GM12878 (cell line): Measurements from ENCODE around the gene TRAF3. TPM values are rescaled to one million over a fixed set of nuclear protein-coding genes. Genes with fewer than 3 reads are reported as not detected.

Source experiments
- ATAC-seq: fragments of 200-7000 bp; cut with Tn5 transposase; 3 replicates; pipeline ENCODE4 v1.9.1; 2020; ENCODE audit warnings: mild to moderate bottlenecking, moderate library complexity
- BruUV-seq: library from RNA; stranded (reverse); fragments of 400-500 nt; replicated peaks from 2 replicates; lab custom pipeline; 2021; lab: Mats Ljungman, UMichigan
- CTCF ChIA-PET: fragments of 300-600 bp; sonication (Branson Sonifier 250); formaldehyde crosslinking; extraction: SDS; loops from one replicate; lab custom pipeline; 2021; ENCODE audit warnings: inconsistent platforms; lab: Yijun Ruan, JAX
- POLR2A ChIA-PET: fragments of 350-600 bp; formaldehyde crosslinking; extraction: SDS; loops from one replicate; lab custom pipeline; 2021; ENCODE audit warnings: inconsistent platforms; lab: Charles Lee
- RAD21 ChIA-PET: fragments of 300-600 bp; sonication (Branson Sonifier 250); formaldehyde crosslinking; loops from one replicate; lab custom pipeline; 2023; ENCODE audit warnings: antibody characterized with exemption; ENCODE audit not compliant: unreplicated experiment; lab: Charles Lee
- SMC1A ChIA-PET: fragments of 300-600 bp; sonication (Branson Sonifier 250); formaldehyde crosslinking; loops from one replicate; lab custom pipeline; 2023; ENCODE audit not compliant: unreplicated experiment, uncharacterized antibody; lab: Charles Lee
- DNase-seq: peaks from one replicate; pipeline ENCODE4 v3.0.0-alpha.2; 2011; ENCODE audit warnings: low read depth, low spot score
- FAIRE-seq: peaks from 3 replicates; lab custom pipeline; 2011; peaks lifted over from hg19 to GRCh38; lab: Jason Lieb, UNC
- H2AFZ ChIP-seq: 2 replicates; pipeline ENCODE4 v1.6.0; 2011; ENCODE audit warnings: low read depth, low read length, control low read depth; ENCODE audit not compliant: control insufficient read depth
- H3K27ac ChIP-seq: 2 replicates; pipeline ENCODE4 v1.5.1; 2011; ENCODE audit warnings: control low read depth; ENCODE audit not compliant: control insufficient read depth, insufficient read depth
- H3K27me3 ChIP-seq, 2 experiments: replicated peaks in 1 of 2; 2 replicates each; pipeline versions ENCODE4 v1.6.0 to v1.6.1; 2011; ENCODE audit warnings: low read length in 1 of 2; ENCODE audit not compliant: control insufficient read depth in 2 of 2, insufficient read depth in 2 of 2
- H3K36me3 ChIP-seq, 2 experiments: 2 replicates each; pipeline ENCODE4 v1.5.1; 2011; ENCODE audit warnings: low read length in 1 of 2; ENCODE audit not compliant: control insufficient read depth in 2 of 2, insufficient read depth in 2 of 2
- H3K4me1 ChIP-seq: 2 replicates; pipeline ENCODE4 v1.6.1; 2011; ENCODE audit warnings: mild to moderate bottlenecking, low read length, moderate library complexity, mixed read lengths; ENCODE audit not compliant: control insufficient read depth, insufficient read depth
- H3K4me2 ChIP-seq: 2 replicates; pipeline ENCODE4 v1.6.0; 2011; ENCODE audit warnings: control low read depth; ENCODE audit not compliant: control insufficient read depth, insufficient read depth
- H3K4me3 ChIP-seq: fragments of 200-600 bp; sonication (generic); 2 replicates; pipeline ENCODE4 v1.5.1; 2016
- H3K79me2 ChIP-seq: 2 replicates; pipeline ENCODE4 v1.6.0; 2011; ENCODE audit warnings: low read length; ENCODE audit not compliant: control insufficient read depth, insufficient read depth
- H3K9ac ChIP-seq: 2 replicates; pipeline ENCODE4 v1.8.0; 2011; ENCODE audit warnings: low read length, control low read depth, mixed read lengths; ENCODE audit not compliant: control insufficient read depth, insufficient read depth
- H3K9me3 ChIP-seq: replicated peaks from 3 replicates; pipeline ENCODE4 v1.5.1; 2011; ENCODE audit warnings: mild to moderate bottlenecking, low read length; ENCODE audit not compliant: control insufficient read depth, insufficient read depth
- H4K20me1 ChIP-seq: 2 replicates; pipeline ENCODE4 v1.6.0; 2011; ENCODE audit not compliant: control insufficient read depth, insufficient read depth
- BRCA1 ChIP-seq: IDR thresholded peaks from 2 replicates; pipeline ENCODE4 v1.6.1; 2011; ENCODE audit warnings: low read depth, low read length, improper control_type of control experiment
- CBX3 ChIP-seq: fragments of 200-600 bp; sonication (generic); IDR thresholded peaks from 2 replicates; pipeline ENCODE4 v1.6.1; 2016; ENCODE audit warnings: low read depth, borderline replicate concordance
- HCFC1 ChIP-seq: fragments of 150-350 bp; IDR thresholded peaks from 2 replicates; pipeline ENCODE4 v1.6.1; 2014; ENCODE audit warnings: low read length
- MYC ChIP-seq: IDR thresholded peaks from 2 replicates; pipeline ENCODE4 v1.6.1; 2011; ENCODE audit warnings: mild to moderate bottlenecking, low read length, moderate library complexity, inconsistent platforms; ENCODE audit not compliant: insufficient read depth, insufficient replicate concordance, insufficient read length, severe bottlenecking
- PML ChIP-seq: IDR thresholded peaks from 2 replicates; pipeline ENCODE4 v1.6.1; 2012; ENCODE audit warnings: low read length, inconsistent platforms
- POU2F2 ChIP-seq: IDR thresholded peaks from 3 replicates; pipeline ENCODE4 v1.6.1; 2011; ENCODE audit warnings: low read depth, mild to moderate bottlenecking, low read length, borderline replicate concordance
- SIN3A ChIP-seq: IDR thresholded peaks from 2 replicates; pipeline ENCODE4 v1.6.1; 2012; ENCODE audit warnings: low read depth, low read length, improper control_type of control experiment
- SRF ChIP-seq, 2 experiments: IDR thresholded peaks; 2 replicates each; pipeline ENCODE4 v1.6.1; 2011; ENCODE audit warnings: low read depth in 2 of 2, low read length in 2 of 2, mild to moderate bottlenecking in 1 of 2, moderate library complexity in 1 of 2
- ZBED1 ChIP-seq: IDR thresholded peaks from 2 replicates; pipeline ENCODE4 v1.6.1; 2016; ENCODE audit warnings: borderline replicate concordance
- WGBS: methylation state at CpG from one replicate; pipeline ENCODE4 v1.1.6; 2016; ENCODE audit warnings: low lambda C conversion rate; ENCODE audit not compliant: insufficient replicate concordance, insufficient coverage; ENCODE audit errors: missing lambda C conversion rate; 5-methylcytosine and 5-hydroxymethylcytosine counted together
- in situ Hi-C: fragments of 300-500 bp; cut with MboI; formaldehyde crosslinking; loops from 9 replicates; pipeline ENCODE4 v1.14.3; 2018; ENCODE audit warnings: mixed read lengths
- intact Hi-C: fragments of 100-400 bp; cut with micrococcal nuclease; formaldehyde crosslinking; loops from one replicate; pipeline ENCODE4 v1.14.2; 2022; ENCODE audit not compliant: unreplicated experiment
- polyA plus RNA-seq, 11 experiments: library from polyadenylated mRNA; depleted of rRNA in 4 of 11; unstranded in 6 of 11; stranded (reverse) in 5 of 11; fragments of >200 nt; fragmentation: Nextera tagmentation in 4 of 11; fragmentation: Illumina TruSeq in 1 of 11; extraction: Ambion mirVana in 4 of 11; extraction: Trizol in 1 of 11; gene quantifications; 1 replicate in 1 of 11; 2 replicates in 10 of 11; pipeline versions ENCODE4 v1.2.1 to v1.2.3, GENCODE V29; 2011 to 2016; ENCODE audit warnings: inconsistent platforms in 2 of 11, missing spikeins in 2 of 11, low read depth in 1 of 11
- total RNA-seq, 4 experiments: library from RNA; depleted of rRNA in 3 of 4; stranded (reverse); fragments of >200 nt in 3 of 4; fragmentation: Illumina TruSeq in 1 of 4; extraction: Trizol in 1 of 4; gene quantifications; 2 replicates each; pipeline versions ENCODE4 v1.2.1 to v1.2.3, GENCODE V29; 2013 to 2021
- TF ChIP-seq, protein P1 (sequence below): fragments of 450-650 bp; IDR thresholded peaks from 2 replicates; pipeline ENCODE4 v1.6.1; 2016; ENCODE audit warnings: mild to moderate bottlenecking
- TF ChIP-seq, protein P2 (sequence below), 3 experiments: IDR thresholded peaks in 2 of 3; conservative IDR thresholded peaks in 1 of 3; 2 replicates each; pipeline ENCODE4 v1.5.1; 2011; ENCODE audit warnings: low read depth in 3 of 3, low read length in 3 of 3, mild to moderate bottlenecking in 3 of 3, control low read depth in 2 of 3, moderate library complexity in 2 of 3, inconsistent platforms in 1 of 3, mixed read lengths in 1 of 3; ENCODE audit not compliant: control insufficient read depth in 2 of 3, insufficient read depth in 1 of 3; ENCODE audit errors: extremely low read depth in 1 of 3

The TRAF3 gene
- total and polyA plus RNA-seq, 10 of the 15 experiments (the other 5 are each of a cell fraction or from before 2014, with no cell fraction given), result 3.0 to 70.1 (median 36.5) TPM

DNA sequence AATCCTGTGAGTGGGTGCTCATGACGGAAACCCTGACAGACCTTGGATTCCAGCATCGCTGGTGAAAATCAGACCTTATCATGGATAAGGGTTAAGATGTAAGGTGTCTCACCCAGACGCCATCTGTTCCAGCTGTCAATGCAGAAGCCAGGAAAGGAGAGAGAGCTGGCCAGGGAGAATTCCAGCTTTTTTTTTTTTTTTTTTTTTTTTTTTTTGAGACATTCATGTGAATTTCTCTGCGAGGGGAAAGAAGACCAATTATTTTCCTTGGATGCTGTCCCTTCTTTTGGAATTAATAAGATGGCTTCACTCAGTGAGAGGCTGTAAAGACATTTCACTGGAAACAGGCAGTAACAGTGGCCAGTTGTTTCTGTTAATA lies 1.8 kb downstream of the TRAF3 start:
- BruUV-seq, result no TSS peak
- intact Hi-C loops (loop anchor here (5.0 to 10.0 kb wide), 3 partner anchors 123 to 254 kb away; no protein-coding TSS in a partner anchor), in situ Hi-C loops (no loop called here)
- peak overlapping the region; percentile 98 for H3K27ac ChIP-seq
- TF ChIP-seq SIN3A (0 out of 2 replicates have a peak, but pooled peaks have one; percentile 55), CBX3 (no peak), SRF (IDR thresholded peaks at IDR 0.05; ENCODE audit: low read depth in 2 of 2, low read length in 2 of 2) (no peak), PML (0 out of 2 replicates have a peak, but pooled peaks have one; percentile 16)
- no peaks in the 10 kb centered on the region for H3K9me3 ChIP-seq
- ATAC-seq (no peak), DNase-seq (no peak), FAIRE-seq (no peak)
- no peaks in the 10 kb centered on the region; the same call in 1 of the 2 replicates for H4K20me1 ChIP-seq
- H3K4me3 ChIP-seq, result peak overlapping the region; percentile 90
- CTCF ChIA-PET, result interaction anchor here (0.9 to 9.0 kb wide), 5 partner anchors 19 to 138 kb away, joined by 3 to 83 read pairs (median 6); no protein-coding TSS in a partner anchor
- no peak overlapping the region for H2AFZ ChIP-seq
- peak overlapping the region; percentile 93 for H3K9ac ChIP-seq
- RAD21 ChIA-PET, result interaction anchor here (0.8 to 8.1 kb wide), 8 partner anchors 14 to 254 kb away, joined by 3 to 86 read pairs (median 4); no protein-coding TSS in a partner anchor
- H3K4me1 ChIP-seq, result peaks cover 37% of the 10 kb centered on the region
- no peaks in the 10 kb centered on the region for H3K27me3 ChIP-seq
- 3% methylated on average over 4 of the region's 4 CpGs for WGBS
- peaks cover 0 to 10% of the 10 kb centered on the region in 2 experiments; a peak in 1 of 4 replicates for H3K36me3 ChIP-seq
- peaks cover 75% of the 10 kb centered on the region for H3K79me2 ChIP-seq
- H3K4me2 ChIP-seq, result peak overlapping the region; percentile 92
- POLR2A ChIA-PET, result interaction anchor here (0.6 to 2.5 kb wide), 8 partner anchors 12 to 122 kb away, joined by 3 to 8 read pairs (median 5); no protein-coding TSS in a partner anchor
- SMC1A ChIA-PET, result interaction anchor here (0.6 to 3.1 kb wide), 9 partner anchors 11 to 122 kb away, joined by 3 to 18 read pairs (median 4); no protein-coding TSS in a partner anchor

DNA sequence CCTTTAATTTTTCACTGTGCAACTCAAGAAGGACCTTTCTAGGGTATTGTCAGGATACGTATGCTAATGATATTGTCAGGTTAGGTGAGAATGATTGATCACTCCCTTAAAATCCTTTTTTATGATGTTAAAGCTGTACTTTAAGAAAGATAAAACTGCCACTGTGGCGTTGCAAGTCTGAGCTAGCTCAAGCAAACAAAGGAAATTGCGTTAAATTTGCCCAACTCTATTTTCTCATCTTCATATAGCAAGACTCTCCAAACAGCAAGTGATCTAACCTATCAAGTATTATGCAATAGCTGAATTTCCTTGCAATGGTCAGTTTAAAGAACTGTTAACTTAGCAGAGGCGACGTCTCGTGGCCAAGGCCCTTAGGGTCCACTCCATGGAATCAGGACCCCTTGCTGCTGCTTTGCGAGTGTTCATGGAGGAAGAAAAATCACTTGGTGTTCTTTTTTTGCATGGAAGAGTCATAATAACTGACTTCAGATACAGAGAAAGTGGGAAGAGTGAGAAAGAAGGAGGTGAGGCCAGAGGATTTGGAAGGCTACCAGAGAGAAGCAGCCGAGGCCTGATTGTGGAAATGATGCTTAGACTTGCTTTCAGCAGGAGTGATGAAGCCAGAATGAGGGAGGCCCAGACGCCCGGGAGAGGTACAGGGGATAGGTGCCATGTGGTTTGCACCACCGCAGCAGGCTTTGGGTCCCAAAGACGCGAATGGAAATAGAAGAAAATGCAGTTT lies 2.5 kb downstream of the TRAF3 start:
- WGBS, result 0% methylated on average over 13 of the region's 13 CpGs
- no peak for FAIRE-seq
- Histone ChIP-seq H3K27ac (peak overlapping the region; percentile 98), H3K9me3 (no peaks in the 10 kb centered on the region), H3K36me3 (peaks cover 0 to 10% of the 10 kb centered on the region in 2 experiments; a peak in 1 of 4 replicates), H3K27me3 (no peaks in the 10 kb centered on the region), H4K20me1 (no peaks in the 10 kb centered on the region; the same call in 1 of the 2 replicates), H2AFZ (no peak overlapping the region), H3K4me1 (peaks cover 31% of the 10 kb centered on the region), H3K4me3 (peak overlapping the region; percentile 90), H3K79me2 (peaks cover 82% of the 10 kb centered on the region), H3K9ac (peak overlapping the region; percentile 93), H3K4me2 (peak overlapping the region; percentile 92)
- SMC1A ChIA-PET, result interaction anchor here (1.0 to 3.1 kb wide), 8 partner anchors 11 to 122 kb away, joined by 3 to 18 read pairs (median 4); no protein-coding TSS in a partner anchor
- BruUV-seq, result no TSS peak
- intact Hi-C loops (loop anchor here (5.0 to 10.0 kb wide), 3 partner anchors 123 to 255 kb away; no protein-coding TSS in a partner anchor), in situ Hi-C loops (no loop called here)
- ATAC-seq, result no peak
- POLR2A ChIA-PET, result interaction anchor here (0.6 to 2.5 kb wide), 6 partner anchors 15 to 122 kb away, joined by 3 to 8 read pairs (median 6); no protein-coding TSS in a partner anchor
- no peak for DNase-seq
- CTCF ChIA-PET, result interaction anchor here (0.7 to 9.0 kb wide), 7 partner anchors 18 to 138 kb away, joined by 3 to 83 read pairs (median 4); no protein-coding TSS in a partner anchor
- RAD21 ChIA-PET, result interaction anchor here (0.6 to 8.1 kb wide), 9 partner anchors 15 to 255 kb away, joined by 3 to 86 read pairs (median 4); no protein-coding TSS in a partner anchor
- TF ChIP-seq ZBED1 (no peak), POU2F2 (no peak), HCFC1 (no peak), MYC (no peak), BRCA1 (no peak)
- TF ChIP-seq, protein P1, sequence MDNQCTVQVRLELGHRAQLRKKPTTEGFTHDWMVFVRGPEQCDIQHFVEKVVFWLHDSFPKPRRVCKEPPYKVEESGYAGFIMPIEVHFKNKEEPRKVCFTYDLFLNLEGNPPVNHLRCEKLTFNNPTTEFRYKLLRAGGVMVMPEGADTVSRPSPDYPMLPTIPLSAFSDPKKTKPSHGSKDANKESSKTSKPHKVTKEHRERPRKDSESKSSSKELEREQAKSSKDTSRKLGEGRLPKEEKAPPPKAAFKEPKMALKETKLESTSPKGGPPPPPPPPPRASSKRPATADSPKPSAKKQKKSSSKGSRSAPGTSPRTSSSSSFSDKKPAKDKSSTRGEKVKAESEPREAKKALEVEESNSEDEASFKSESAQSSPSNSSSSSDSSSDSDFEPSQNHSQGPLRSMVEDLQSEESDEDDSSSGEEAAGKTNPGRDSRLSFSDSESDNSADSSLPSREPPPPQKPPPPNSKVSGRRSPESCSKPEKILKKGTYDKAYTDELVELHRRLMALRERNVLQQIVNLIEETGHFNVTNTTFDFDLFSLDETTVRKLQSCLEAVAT, result peak; percentile 66
- TF ChIP-seq, protein P2, sequence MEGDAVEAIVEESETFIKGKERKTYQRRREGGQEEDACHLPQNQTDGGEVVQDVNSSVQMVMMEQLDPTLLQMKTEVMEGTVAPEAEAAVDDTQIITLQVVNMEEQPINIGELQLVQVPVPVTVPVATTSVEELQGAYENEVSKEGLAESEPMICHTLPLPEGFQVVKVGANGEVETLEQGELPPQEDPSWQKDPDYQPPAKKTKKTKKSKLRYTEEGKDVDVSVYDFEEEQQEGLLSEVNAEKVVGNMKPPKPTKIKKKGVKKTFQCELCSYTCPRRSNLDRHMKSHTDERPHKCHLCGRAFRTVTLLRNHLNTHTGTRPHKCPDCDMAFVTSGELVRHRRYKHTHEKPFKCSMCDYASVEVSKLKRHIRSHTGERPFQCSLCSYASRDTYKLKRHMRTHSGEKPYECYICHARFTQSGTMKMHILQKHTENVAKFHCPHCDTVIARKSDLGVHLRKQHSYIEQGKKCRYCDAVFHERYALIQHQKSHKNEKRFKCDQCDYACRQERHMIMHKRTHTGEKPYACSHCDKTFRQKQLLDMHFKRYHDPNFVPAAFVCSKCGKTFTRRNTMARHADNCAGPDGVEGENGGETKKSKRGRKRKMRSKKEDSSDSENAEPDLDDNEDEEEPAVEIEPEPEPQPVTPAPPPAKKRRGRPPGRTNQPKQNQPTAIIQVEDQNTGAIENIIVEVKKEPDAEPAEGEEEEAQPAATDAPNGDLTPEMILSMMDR (IDR thresholded peaks at IDR 0.05 in 2 of 3, conservative IDR thresholded peaks at IDR 0.05 in 1 of 3; ENCODE audit: control insufficient read depth in 2 of 3, extremely low read depth in 1 of 3, insufficient read depth in 1 of 3, low read depth in 3 of 3, low read length in 3 of 3), result peak in 1 of 3 experiments; percentile 24; a peak in 1 of 6 replicates
